GM18520 (cell line): Measurements from ENCODE around the gene HMGN5.

Experiments used
- ATAC-seq: cut with Tn5 transposase; IDR thresholded peaks from one replicate; pipeline ENCODE4 v1.9.1; 2021; ENCODE audit not compliant: unreplicated experiment

The HMGN5 gene

DNA sequence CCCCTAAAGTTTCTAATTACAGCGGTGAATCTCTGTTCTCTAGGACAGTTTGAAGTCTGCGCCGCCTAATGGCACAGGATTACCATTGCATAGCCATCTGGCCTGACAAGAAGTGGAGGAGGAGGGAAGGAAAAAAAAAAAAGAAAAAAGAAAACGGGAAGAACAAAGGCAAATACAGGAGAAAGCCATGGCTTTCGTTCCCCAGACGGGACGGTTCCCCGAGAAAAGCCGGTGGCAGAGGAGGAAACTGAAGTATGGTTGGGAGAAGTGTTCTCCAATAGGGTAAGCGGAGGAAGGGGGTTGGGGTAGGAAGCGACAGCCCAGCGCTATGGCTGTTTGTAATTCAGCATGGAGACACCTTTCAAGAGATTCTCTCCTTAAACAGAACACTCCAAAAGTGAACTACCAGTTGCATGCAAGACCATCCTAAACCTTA lies 80.8 kb downstream of the HMGN5 start:
- peak; percentile 46 for ATAC-seq

DNA sequence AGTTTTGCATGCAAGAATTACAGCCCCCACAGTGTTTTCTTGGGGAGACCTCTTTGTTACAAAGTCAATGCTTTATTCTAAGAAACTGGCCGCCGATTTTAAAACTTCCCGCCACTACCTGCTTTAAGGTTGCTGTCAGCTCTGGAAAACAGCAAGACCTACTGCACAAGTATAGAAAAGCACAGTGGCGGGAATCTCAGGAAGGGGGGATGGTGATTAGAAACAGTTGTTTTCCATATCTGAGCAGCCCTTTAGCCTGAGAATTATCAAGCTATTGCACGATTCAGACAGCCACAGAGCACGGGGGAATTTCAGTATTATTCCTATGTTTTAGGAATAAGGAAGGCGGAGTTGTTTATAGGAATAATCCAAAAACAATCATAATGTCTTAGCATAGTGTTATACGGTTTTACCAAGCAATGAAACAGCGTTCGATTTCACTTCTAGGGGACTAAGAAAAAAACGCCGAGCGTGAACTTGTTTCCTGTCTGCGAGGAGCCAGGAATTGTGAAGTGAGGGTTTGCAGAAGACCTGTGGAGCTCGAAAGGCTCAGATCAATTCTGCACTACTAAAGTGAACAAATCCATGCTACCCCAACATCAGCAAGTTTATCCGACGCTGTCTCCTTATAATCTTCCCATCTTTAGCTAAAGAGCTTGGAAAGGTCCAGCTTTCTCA lies 81.3 kb downstream of the HMGN5 start:
- ATAC-seq: peak; percentile 12

DNA sequence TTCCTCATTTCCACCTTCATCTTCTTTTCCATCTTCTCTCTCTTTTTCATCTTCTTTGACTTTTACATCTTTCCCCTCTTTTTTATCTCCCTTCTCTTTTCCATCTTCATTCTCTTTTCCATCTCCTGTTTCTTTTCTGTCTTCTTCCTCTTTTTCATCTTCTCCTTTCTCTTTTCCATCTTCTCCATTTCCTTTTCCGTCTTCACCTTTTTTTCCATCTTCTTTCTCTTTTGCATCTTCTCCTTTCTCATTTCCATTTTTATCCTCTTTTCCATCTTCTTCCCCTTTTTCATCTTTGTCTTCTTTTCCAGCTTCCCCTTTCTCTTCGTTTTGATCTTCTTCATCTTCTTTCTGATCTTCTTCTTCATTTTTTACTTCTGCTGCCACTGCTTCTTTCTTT lies 87.0 kb downstream of the HMGN5 start:
- ATAC-seq: no peak

DNA sequence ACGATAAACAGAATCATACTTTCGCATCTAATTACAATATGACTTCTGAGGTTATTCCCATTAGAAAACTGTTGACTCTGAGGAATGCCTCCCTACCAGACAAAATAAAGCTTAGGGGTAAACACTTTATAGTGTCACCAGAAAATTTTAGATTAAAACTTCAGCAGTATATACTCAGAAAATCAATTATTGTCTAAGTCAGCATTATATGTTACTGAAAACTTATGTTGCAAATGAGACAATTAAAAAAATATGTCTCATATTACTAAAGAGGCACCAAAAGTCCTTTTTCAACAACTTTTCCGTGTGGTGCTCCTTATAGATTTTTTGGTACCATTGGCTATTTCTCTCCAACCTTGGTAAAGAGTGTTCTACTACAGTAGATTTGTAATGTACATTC lies 91.4 kb downstream of the HMGN5 start:
- ATAC-seq: no peak

DNA sequence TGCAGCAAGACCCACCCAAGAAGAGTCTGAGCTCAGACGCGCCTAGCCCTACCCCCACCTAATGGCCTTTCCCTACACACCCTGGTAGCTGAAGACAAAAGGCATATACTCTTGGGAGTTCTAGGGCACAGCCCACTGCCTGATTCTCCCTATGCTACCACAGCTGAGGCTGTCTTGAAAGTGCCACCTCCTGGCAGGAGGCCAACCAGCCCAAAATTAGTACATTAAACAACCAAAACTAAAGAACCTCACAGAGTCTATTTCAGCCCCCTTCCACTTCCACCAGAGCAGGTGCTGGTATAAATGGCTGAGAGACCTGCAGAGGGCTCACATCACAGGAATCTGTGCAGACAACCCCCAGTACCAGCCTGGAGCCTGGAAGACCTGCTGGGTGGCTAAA lies 119.1 kb downstream of the HMGN5 start:
- no peak for ATAC-seq
